ENCODE results near the gene HSD17B13.
"Not testable (repeated sequence)": the region's sequence is repeated elsewhere in the genome, so short reads cannot be mapped to it uniquely, and the experiment has no call there.

HSD17B13 gene

DNA sequence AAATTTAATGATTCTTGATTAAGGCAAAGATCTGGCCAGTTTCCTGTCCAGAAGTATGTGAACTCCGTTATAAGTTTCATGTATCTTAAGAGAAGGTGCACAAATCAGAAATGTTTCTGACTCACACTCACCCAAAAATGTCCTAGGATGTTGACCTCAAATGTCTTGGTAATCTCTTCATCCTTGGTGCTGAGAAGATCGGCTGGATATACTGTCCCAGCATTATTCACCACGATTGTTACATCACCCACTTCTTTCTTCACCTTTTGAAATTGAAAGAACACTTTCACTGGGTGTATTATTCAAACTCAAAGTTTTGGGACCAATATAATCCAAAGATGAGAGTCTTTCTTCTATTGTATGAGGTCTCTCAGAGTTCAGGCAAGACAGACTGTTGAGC, 5.7 kb downstream of the HSD17B13 start:
- no peak for DNase-seq (ENCODE audit: low spot score)

DNA sequence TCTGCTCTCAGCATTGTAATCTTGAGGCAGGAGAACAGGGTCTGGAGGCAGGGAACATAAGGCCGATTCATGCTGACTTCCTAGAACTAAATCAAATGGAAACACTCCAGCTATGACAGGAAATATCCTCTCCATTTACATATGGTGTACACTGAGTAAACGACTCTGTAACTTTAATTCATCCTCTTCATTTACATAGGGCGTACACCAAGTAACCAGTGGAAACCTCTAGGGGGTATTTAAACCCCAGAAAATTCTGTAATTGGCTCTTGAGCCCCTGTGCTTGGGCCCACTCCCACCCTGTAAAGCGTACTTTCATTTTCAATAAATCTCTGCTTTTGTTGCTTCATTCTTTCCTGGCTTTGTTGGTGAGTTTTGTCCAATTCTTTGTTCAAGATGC, 7.7 kb downstream of the HSD17B13 start:
- not testable (repeated sequence) for DNase-seq (ENCODE audit: low spot score)

DNA sequence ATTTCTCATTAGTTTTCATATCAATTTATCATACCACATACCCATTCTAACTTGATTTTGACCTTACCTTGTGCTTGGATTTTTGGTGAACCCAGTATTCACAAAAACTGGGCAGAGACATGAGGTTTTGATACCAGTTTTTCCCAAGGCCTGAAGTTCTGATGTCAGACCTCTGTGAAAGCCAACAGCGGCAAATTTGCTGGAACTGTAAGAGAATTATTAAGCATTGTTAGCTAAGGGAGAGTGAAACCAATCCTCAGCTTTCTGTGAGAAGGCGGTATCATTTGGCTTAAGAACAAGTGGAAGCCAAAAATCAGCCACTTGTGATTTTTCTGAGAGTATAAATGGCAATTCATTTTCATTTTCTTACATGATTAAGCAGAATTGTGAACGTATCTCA, 8.9 kb downstream of the HSD17B13 start:
- DNase-seq (ENCODE audit: low spot score), result no peak

DNA sequence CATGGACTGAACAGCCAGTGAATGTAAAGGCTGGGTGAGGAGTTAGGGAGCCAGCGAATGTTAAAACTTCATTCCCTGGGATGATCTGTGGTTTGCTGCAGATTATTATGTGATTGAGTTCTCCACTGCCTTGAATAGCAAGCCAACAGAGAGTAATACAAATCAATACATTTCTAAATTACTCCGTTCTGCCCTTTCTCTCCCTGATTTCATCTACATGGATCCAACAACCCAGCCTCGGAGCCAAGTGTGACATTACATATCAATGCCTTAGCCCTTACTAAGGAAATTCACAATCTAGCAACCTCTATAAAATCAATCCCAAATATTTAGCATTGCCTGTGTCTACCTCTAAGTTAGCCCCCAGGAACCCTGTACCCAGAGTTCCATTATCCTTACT, 11.0 kb downstream of the HSD17B13 start:
- DNase-seq (ENCODE audit: low spot score), result no peak

DNA sequence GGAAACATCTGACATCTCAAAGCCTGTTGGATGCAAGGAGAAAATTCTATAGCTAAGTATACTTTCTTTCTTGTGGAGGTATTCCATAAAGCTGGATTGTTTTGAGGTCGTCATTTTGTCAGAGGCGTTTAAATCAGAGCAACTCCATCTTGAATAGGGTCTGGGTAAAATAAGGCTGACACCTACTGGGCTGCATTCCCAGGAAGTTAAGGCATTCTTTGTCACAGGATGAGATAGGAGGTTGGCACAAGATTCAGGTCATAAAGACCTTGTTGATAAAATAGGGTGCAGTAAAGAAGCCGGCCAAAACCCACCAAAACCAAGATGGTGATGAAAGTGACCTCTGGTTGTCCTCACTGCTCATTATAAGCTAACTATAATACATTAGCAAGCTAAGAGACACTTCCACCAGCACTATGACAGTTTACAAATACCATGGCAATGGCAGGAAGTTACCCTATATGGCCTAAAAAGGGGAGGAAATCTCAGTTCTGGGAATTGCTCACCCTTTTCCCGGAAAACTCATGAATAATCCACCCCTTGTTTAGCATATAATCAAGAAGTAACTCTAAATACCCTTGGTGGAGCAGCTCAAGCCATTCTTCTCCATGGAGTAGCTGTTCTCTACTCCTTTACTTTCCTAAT, 11.9 kb downstream of the HSD17B13 start:
- DNase-seq (ENCODE audit: low spot score), result no peak

DNA sequence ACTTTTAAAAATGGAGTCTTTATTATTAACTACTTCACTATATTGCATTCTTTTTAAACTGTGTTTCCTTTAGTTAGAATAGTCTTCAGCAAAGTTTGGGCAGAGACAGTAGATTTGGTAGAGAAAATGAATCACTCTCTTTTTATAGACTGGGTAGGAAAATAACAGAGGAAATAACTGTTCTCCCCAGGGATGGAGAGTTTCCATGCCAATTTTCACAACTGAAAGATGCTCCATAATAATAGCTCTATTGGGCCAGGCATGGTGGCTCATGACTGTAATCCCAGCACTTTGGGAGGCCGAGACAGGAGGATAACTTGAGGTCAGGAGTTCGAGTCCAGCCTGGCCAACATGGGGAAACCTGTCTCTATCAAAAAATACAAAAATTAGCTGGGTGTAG, 13.1 kb downstream of the HSD17B13 start:
- peak; percentile 47 for DNase-seq (ENCODE audit: low spot score)

DNA sequence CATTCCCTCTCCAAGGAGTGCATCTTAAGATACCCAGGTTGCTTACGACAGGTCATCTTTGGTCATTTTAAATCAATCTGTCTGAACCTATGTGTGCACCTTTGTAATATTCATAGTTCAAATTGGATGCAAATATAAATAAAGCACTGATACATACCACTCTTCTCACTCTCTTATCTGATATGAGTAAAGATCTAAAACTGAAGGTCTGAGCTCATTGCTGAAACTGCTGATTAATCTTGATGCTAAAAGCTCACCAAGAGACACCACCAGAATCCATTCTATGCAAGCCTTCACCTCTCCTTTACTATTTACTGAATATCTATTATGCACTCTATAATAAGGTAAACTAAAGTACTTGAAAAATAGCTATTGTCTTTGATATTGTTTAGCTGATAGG, 16.6 kb downstream of the HSD17B13 start:
- no peak for DNase-seq (ENCODE audit: low spot score)

DNA sequence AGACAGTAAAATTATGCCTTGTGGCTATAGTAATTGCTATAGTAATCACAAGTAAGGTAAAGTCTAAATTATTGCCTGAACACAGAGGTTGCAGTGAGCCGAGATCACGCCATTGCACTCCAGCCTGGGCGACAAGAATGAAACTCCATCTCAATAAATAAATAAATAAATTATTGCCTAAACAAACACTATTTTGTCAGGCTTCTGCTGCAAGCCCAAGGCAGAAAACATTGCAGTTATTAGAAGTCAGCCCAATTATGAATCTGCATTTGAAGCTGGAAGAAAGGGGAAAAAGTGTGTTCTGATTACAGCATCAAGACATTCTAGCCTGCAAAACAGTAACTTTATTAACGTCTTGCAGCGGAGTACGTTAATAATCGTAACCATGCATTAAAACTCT, 17.1 kb downstream of the HSD17B13 start:
- DNase-seq (ENCODE audit: low spot score), result no peak

DNA sequence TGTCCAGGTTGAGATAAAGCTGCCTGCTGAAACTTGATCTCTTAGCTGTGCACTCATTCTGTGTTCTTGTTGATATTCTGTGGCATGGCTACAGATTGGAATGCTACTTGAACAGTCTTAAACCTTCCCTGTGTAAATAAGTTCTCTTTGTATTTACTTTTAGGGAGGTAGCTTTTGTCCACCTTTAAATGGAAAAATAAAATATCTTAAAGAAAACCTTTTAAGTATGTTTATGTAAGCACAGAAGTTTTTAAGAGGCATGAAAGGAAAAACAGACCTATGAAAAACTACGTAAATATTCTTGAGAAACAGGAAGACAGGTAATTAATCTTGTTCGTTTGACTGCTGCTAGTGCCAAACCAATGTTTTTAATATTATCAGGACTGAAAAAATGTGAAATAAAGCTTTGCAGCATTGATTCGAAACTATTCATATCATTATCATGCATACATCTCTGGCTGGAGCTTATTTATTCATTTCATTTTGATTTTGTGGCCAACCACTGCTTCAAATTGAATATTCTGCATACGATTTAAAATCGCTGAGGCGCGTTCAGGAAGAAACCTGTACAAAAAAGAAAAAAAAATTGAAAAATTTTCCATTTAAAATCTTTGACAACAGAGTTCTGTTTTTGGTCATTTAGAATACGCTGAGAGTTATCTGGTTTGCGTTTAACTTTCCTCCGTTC, 17.8 kb downstream of the HSD17B13 start:
- peak; percentile 10 for DNase-seq (ENCODE audit: low spot score)

DNA sequence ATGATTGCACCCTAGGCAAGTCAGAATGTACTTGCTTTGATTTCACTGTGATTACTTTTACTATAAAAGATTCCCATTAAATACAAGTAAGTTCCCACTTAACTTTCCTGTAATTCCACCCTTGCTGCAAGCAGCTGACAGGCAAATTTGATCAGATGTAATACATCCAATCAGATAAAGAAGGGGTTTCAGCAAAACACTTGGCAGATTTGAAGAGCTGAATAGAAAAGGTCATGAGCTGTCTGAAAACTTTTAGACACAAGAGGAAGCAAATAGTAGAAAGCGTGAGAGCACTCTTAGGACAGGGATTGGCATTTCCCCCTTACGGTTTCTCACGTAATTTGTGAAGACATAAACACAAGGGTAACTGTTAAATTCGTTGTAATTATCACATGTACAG, 22.8 kb downstream of the HSD17B13 start:
- no peak for DNase-seq (ENCODE audit: low spot score)

DNA sequence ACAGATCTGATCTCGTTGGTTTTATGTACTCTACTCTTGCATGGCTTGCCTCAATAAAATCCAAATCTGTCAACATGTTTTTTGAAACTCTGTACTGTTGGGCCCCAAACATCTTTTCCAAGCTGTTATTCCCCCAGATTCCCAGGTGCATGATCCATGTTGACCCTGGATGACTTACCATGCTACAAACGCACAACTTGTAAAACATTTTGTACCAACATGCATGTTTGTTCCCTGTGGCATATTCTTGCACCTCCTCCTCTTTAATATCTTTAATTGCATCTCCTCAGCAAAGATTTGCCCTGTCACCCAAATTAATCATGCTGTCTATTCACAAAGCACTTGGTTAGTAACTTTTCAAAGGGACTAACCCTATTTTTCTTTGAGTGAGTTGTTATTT, 24.3 kb downstream of the HSD17B13 start:
- DNase-seq (ENCODE audit: low spot score), result no peak

DNA sequence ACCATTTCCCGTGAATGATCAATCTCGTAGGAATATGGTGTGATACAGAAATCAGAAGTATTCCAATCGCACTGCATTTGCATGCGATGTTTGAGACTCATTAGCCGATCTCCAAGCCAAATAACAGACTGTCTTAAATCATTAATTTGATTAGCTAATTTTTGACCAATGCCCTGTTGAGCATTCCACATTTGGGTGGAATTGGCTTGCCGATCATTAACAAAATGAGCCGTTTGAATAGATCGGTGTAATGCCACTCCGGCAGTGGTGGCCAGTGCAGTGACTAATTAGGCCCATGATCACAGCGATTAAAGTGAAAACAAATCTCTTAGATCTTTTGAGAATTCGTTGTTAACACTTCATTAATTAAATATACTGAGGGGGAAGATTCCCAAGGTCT, 27.8 kb downstream of the HSD17B13 start:
- not testable (repeated sequence) for DNase-seq (ENCODE audit: low spot score)

DNA sequence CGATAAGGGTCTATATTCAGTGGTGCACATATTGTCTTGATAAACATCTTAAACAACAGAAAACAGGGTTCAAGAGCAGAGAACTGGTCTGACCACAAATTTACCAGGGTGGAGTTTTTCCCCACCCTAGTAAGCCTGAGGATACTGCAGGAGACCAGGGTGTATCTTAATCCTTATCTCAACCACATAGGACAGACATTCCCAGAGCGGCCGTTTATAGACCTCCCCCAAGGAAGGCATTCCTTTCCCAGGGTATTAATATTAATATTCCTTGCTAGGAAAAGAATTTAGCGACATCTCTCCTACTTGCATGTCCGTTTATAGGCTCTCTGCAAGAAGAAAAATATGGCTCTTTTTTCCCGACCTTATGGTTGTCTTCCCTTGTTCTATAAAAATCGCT, 28.8 kb downstream of the HSD17B13 start:
- DNase-seq (ENCODE audit: low spot score), result not testable (repeated sequence)

DNA sequence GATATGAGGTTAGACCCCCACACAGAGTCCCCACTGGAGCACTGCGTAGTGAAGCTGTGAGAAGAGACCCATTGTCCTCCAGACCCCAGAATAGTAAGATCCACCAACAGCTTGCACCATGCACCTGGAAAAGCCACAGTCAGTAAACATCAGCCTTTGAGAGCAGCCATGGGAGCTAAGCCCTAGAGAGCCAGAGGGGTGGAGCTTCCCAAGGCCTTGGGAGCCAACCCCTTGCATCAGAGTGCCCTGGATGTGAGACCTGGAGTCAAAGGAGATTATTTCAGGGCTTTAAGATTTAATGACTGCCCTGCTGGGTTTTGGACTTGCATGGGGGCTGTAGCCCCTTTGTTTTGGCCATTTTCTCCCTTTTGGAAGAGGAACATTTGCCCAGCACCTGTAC, 35.7 kb downstream of the HSD17B13 start:
- DNase-seq (ENCODE audit: low spot score), result no peak

DNA sequence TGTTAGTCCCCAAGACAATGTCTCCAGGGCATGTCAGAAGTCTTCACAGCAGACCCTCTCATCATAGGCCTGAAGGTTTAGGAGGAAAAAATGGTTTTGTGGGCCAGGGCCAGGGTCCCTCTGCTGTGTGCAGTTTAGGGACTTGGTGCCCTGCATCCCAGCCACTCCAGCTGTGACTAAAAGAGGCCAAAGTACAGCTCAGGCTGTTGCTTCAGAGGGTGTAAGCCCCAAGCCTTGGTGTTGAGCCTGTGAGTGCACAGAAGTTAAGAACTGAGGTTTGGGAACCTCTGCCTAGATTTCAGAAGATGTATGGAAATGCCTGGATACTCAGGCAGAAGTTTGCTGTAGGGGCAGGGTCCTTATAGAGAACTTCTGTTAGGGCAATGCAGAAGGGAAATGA, 38.4 kb downstream of the HSD17B13 start:
- not testable (repeated sequence) for DNase-seq (ENCODE audit: low spot score)

DNA sequence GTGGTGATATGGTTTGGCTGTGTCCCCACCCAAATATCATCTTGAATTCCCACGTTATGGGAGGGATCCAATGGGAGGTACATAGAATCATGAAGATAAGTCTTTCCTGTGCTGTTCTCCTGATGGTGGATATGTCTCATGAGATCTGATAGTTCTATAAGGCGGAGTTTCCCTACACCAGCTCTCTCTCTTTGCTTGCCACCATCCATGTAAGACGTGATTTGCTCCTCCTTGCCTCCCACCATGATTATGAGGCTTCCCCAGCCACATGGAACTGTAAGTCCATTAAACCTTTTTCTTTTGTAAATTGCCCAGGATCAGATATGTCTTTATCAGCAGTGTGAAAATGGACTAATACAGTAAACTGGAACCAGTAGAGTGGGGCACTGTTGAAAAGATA, 39.5 kb downstream of the HSD17B13 start:
- DNase-seq (ENCODE audit: low spot score), result no peak

DNA sequence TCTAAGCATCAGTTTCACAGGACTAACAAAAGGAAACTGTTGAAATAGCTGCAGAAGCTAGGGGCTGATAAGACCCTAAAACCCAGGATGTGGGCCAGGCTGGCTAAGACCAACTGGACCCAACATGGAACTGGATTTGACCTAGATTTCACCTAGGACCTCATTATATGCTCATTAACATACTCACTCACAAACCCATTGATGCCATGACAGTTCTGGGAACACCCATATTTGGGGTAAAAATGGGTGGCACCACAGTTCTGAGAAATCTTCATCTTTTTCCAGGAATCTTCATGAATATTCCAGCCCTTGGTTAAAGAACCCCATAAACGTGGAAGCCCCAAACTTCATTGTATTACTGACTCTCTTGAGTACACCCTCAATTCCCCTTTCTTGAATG, 41.1 kb downstream of the HSD17B13 start:
- no peak for DNase-seq (ENCODE audit: low spot score)

DNA sequence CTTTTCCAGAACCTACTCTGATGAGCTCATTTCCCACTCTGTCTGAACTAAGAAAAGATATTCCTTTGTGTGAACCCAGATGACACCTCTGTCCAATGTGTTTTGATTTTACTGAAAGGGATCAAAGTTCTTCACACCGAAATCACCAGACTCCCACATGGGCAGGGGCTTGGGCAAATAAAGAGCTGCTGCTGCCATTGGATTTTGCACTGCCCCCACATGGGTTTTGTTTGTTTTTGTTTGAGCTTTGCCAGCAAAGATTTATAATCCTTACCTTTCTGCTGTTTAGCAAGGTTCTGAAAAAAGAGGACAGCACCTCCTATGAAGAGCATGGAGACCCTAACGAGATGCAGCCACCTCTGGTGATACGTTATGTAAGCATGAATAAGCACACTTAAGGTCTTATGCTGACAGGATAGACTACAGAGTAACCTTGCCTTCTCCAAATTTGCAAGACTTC, 44.3 kb downstream of the HSD17B13 start:
- DNase-seq (ENCODE audit: low spot score), result no peak

DNA sequence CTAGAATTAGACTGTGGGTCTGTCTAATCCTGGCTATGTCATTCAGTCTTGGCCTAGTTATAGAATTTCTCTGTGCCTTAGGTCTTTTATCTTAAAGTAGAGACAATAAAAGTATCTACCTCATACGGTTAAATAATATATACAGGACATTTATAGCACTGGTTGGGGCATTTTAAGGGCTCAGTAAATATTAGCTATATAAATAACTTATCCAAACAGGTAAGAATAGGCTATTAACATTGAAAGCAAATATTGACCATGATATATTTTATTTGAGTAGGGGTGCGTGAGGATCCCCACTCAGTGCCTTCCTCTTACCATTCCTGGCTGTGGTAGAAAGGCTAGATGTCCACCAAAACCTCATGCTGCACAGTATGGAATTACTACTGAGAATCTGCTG, 47.4 kb downstream of the HSD17B13 start:
- DNase-seq (ENCODE audit: low spot score), result no peak

DNA sequence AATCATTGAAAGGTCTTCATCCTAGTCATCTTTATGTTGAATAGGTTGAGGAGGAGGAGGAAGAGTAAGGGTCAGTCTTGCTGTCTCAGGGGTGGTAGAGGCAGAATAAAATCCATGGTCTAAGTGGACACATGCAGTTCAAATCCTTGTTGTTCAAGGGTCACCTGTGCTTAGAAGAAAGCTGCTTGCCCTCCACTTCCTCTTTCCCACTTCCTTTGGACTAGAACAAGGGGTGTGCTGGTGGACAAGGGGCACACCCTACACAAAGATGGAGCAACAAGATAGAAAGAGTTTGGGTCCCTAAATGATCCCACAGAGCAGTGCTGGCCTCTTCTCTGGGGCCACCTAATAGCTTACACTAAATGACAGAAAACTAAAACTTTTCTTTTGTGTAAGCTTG, 47.9 kb downstream of the HSD17B13 start:
- DNase-seq (ENCODE audit: low spot score), result no peak

DNA sequence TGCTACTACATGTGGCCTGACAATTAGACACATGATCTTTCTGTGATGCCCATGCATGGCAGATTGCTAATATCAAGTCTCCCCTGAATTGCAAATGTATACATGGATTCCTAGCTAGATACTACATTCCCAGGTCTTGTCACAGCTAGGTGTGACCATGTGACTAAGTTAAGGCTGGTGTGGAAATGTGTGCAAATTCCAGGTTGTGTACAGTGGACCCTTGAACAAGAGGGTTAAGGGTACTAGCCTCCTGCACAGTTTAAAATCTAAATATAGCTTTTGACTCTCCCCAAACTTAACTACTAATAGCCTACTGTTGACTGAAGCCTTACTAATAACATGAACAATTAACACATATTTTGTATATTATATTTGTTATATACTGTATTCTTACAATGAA, 48.4 kb downstream of the HSD17B13 start:
- DNase-seq (ENCODE audit: low spot score), result no peak

DNA sequence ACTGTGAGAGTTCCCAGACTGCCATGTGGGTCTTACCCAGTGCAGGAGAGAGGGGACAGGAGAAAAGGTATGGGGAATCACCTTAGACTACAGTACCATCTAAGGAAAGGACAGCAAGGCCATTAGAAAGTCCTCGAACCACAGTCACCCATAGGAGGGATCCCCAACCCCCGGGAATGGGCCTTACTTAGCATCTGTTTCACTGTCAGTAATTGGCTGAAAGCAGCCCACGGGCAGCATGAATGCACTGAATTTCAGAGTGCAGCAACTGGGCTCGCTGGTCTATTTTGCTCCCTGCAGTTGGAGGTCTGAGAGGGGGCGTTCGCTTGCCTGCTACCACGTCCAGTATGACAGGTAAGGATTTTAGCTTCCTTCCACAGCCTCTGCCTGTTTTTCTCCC, 51.9 kb downstream of the HSD17B13 start:
- no peak for DNase-seq (ENCODE audit: low spot score)

DNA sequence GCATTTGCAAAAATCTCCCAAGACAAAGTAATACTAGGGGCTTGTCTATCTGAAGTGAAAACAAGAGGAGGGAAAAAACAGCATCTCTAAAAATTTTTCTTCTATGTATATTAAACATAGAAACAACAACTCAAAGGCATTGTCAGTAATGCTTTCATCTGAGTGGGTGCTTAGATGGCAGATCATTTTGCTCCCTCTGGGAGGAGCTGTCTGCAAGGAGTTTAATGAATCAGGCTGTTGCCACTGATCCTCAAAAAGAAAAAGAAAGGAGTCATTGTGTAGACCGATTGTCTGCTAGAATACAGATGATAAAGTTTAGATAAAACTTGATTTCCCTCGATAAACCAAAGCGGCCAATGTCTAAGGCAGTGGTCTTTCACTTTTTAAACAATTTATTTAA, 52.5 kb downstream of the HSD17B13 start:
- DNase-seq (ENCODE audit: low spot score), result peak; percentile 53

DNA sequence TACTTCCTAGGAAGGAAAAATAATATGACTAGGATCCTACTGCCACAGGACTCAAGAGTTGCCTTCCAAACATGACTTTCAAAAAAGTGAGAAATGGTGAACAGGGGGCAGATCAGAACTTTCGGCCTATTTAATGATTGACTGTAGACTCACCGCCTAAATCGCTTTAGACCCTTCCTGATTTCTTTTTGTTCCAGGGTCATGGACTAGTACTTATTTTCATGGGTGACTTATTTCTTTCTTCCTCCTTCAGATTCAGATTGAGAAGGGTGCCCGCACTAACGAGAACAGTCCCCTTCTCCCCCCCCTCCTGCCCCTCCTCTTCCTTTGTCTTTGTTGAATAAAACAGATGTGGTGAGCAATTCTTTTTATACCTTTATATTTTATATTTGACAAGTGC, 54.3 kb downstream of the HSD17B13 start:
- DNase-seq (ENCODE audit: low spot score), result no peak
